Neural cell (in vitro differentiated cells): Measurements from ENCODE around the gene PHF2.

Experiments
- CTCF ChIP-seq: fragments of 450-650 bp; IDR thresholded peaks from 2 replicates; pipeline ENCODE4 v1.5.1; 2014; ENCODE audit warnings: antibody characterized with exemption, mild to moderate bottlenecking, moderate library complexity; ENCODE audit not compliant: poor library complexity, severe bottlenecking
- EP300 ChIP-seq: fragments of 450-650 bp; conservative IDR thresholded peaks from 2 replicates; pipeline ENCODE4 v1.6.1; 2014; ENCODE audit warnings: antibody characterized with exemption, mild to moderate bottlenecking, moderate library complexity; ENCODE audit not compliant: poor library complexity, severe bottlenecking
- EZH2 ChIP-seq: fragments of 200-600, 300-800 bp; shearing (Covaris generic), sonication (generic); IDR thresholded peaks from 2 replicates; pipeline ENCODE4 v1.6.1; 2014; ENCODE audit warnings: antibody characterized with exemption, low read length, borderline replicate concordance, mild to moderate bottlenecking; ENCODE audit not compliant: insufficient read depth, poor library complexity, severe bottlenecking
- POLR2AphosphoS5 ChIP-seq: IDR thresholded peaks from 2 replicates; pipeline ENCODE4 v1.6.1; 2012
- RAD21 ChIP-seq: fragments of 450-650 bp; conservative IDR thresholded peaks from 2 replicates; pipeline ENCODE4 v1.6.1; 2014; ENCODE audit warnings: antibody characterized with exemption, mild to moderate bottlenecking, moderate library complexity
- REST ChIP-seq: IDR thresholded peaks from 2 replicates; pipeline ENCODE4 v1.6.1; 2012; ENCODE audit warnings: borderline replicate concordance
- SMC3 ChIP-seq: fragments of 450-650 bp; conservative IDR thresholded peaks from 2 replicates; pipeline ENCODE4 v1.6.1; 2014; ENCODE audit warnings: antibody characterized with exemption, mild to moderate bottlenecking, moderate library complexity; ENCODE audit not compliant: poor library complexity
- TAF1 ChIP-seq: IDR thresholded peaks from 2 replicates; pipeline ENCODE4 v1.6.1; 2012; ENCODE audit warnings: low read depth

GRCh38 chr9:93671020-93671338 lies 94.6 kb downstream of the PHF2 start:
- TF ChIP-seq REST, result no peak
- TF ChIP-seq TAF1, result no peak
- no peak for TF ChIP-seq POLR2AphosphoS5
- TF ChIP-seq CTCF, result no peak
- no peak for TF ChIP-seq EZH2
- TF ChIP-seq EP300, result no peak
- no peak for TF ChIP-seq RAD21
- TF ChIP-seq SMC3, result no peak
